Measurements from ENCODE around the gene ASTN2.
A peak's percentile ranks its signal among the peaks of the same experiment; 100 is the strongest.

The ASTN2 gene, protein sequence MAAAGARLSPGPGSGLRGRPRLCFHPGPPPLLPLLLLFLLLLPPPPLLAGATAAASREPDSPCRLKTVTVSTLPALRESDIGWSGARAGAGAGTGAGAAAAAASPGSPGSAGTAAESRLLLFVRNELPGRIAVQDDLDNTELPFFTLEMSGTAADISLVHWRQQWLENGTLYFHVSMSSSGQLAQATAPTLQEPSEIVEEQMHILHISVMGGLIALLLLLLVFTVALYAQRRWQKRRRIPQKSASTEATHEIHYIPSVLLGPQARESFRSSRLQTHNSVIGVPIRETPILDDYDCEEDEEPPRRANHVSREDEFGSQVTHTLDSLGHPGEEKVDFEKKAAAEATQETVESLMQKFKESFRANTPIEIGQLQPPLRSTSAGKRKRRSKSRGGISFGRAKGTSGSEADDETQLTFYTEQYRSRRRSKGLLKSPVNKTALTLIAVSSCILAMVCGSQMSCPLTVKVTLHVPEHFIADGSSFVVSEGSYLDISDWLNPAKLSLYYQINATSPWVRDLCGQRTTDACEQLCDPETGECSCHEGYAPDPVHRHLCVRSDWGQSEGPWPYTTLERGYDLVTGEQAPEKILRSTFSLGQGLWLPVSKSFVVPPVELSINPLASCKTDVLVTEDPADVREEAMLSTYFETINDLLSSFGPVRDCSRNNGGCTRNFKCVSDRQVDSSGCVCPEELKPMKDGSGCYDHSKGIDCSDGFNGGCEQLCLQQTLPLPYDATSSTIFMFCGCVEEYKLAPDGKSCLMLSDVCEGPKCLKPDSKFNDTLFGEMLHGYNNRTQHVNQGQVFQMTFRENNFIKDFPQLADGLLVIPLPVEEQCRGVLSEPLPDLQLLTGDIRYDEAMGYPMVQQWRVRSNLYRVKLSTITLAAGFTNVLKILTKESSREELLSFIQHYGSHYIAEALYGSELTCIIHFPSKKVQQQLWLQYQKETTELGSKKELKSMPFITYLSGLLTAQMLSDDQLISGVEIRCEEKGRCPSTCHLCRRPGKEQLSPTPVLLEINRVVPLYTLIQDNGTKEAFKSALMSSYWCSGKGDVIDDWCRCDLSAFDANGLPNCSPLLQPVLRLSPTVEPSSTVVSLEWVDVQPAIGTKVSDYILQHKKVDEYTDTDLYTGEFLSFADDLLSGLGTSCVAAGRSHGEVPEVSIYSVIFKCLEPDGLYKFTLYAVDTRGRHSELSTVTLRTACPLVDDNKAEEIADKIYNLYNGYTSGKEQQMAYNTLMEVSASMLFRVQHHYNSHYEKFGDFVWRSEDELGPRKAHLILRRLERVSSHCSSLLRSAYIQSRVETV (N-terminal part only)
- total RNA-seq: 8.1 reads per million, percentile 28 among the genes with 10 or more reads in this experiment

- DNase-seq: no peak
Measured at GRCh38 chr9:117414906-117415331, at the start of gene ASTN2. TSS of gene ASTN2 (minus strand) at chr9:117415057. CDS start at chr9:117414938, 119 bp downstream.

DNA sequence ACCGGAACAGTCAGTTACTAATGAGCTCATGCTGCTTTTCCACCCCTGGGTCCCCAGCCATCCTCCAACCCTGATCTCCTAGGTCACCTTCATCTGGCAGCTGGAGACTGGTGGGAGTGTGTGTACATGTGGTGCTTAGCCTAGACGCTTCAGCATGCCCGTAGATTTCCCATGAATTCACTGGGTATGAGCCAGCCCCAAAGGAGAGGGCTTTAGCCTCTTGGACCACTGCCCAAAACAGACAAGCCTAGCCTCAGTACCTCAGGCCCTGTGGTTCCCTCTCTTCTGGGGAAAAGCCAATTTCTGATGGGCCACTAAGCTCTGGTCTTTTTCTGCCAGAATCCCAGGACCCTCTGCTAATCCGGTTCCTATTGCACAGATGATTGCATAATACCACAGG, 48.0 kb upstream of the ASTN2 start:
- no peak for DNase-seq

GRCh38 chr9:117461386-117461785, 46.5 kb upstream of the ASTN2 start:
- DNase-seq: no peak

DNA sequence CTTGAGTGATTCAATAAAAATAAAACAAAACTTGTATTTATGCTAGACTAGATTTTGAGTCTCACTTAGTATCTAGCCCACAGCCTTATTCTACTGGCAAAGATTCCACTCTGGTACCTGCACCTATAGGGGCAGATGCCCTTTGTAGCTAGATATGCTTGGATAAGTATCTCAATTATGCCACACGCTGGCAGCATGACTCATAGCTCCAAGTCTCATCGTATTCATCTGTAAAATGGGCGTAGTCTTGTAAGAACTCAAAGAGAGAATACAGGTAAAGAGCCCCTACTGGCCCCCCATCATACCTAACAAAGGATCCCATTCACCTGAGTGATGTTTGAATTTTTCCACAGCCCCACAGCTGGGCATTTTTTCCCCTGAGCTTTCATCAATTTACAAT, 45.9 kb upstream of the ASTN2 start:
- DNase-seq: no peak

GRCh38 chr9:117459913-117460312, 45.1 kb upstream of the ASTN2 start:
- no peak for DNase-seq

- no peak for DNase-seq
Measured at GRCh38 chr9:117458066-117458465, 43.2 kb upstream of the ASTN2 start.

DNA sequence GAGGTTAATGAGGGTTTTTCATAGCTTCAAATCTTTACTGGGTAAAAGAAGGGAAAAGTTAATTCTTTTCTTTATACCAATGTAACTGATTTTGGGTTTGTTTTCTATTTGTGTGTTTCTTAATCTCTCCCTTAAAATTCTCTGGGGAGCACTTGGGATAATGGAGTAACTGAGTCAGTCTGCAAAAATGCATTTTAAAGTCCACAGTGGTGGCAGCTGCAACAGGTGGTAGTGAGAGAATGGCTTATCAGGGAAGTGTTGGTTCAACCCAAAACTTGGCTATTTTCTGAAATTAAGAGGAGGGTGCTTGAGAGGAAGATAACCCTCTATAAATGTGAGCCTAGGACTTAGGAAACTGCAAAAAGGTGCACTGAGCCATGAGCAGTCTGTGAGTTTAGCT, 39.9 kb upstream of the ASTN2 start:
- no peak for DNase-seq

GRCh38 chr9:117453737-117454136, 38.9 kb upstream of the ASTN2 start:
- DNase-seq: no peak

DNA sequence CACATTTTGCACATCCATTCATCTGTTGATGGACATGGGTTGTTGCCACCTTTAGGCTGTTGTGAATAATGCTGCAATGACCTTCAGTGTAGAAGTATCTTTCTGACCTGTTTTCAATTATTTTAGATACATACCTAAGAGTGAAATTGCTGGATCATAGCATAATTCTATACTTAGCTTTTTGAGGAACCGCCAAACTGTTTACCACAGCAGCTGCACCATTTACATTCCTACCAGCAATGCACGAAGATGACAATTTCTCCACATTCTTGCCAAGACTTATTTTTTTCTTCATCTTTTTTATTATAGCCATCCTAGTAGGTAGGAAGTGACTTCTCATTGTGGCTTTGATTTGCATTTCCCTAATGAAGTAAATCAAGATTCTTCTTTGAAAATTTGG, 36.5 kb upstream of the ASTN2 start:
- DNase-seq: no peak

GRCh38 chr9:117448066-117448465, 33.2 kb upstream of the ASTN2 start:
- DNase-seq: no peak

DNA sequence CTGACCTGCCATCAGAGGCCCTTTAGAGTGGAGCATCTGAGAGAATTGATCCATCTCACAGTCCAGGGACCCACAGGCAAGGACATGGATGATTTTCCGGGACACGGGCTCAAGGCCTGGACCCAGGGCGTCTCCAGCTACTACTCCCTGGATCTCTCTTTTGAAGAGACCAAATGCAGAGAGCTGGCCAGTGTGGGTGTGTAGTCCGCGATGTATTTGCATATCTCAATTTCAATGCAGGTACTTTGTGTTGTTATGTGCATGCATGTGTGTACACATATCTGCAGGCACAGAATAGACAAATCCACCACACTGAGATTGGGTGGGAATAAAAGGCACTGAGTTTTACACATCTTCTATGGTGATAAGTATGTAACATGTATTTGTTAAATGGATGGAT, 30.8 kb upstream of the ASTN2 start:
- DNase-seq: no peak

- DNase-seq: no peak
Measured at GRCh38 chr9:117444501-117444900, 29.6 kb upstream of the ASTN2 start.

DNA sequence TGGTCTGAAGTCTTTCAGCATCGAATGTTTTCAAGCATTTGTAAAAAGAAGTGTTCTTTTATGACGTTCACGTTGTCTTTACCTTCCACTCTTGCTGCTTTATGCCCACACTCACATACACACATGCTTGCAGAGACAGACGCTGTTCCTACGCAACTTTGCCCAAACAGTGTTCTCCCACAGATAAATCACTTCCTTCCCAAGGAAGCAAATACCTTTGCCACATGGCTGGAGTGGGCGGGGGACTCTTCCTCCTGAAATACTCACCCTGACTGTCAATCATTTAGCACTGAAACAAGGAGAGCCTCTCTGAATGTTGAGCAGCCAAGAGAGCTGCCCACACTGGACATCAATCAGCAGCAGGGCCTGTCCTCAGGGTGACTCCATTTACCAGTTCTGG, 22.4 kb upstream of the ASTN2 start:
- DNase-seq: no peak

DNA sequence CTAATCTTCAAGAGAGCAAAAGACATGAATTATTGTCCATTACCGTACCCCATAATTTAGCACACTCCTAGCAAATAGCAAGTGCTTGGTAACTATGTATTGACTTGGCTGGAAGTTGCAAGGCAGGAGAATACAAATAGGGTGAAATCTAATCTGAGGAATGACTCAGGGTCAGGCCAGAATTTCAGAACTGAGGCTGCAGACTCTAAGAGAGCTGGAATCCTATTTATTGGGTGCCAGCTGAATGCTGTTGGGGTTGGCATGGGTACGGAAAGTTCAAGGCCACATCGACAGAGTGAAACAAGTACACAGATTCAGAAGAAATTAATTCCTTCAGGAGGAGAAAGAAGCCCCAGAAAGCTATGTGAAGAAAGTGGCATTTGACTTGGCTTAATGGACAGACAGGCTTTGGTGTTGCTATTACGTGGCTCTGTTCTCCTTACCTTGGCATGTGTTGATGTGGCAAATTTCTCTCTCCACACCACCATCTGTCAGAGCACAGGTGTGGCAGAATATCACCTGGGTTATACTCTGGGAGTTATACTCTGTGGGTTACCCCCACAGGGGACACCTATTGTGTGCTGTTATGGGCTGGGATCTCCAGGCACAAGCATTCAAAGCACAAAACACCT, 20.9 kb upstream of the ASTN2 start:
- no peak for DNase-seq

GRCh38 chr9:117434566-117434965, 19.7 kb upstream of the ASTN2 start:
- no peak for DNase-seq

DNA sequence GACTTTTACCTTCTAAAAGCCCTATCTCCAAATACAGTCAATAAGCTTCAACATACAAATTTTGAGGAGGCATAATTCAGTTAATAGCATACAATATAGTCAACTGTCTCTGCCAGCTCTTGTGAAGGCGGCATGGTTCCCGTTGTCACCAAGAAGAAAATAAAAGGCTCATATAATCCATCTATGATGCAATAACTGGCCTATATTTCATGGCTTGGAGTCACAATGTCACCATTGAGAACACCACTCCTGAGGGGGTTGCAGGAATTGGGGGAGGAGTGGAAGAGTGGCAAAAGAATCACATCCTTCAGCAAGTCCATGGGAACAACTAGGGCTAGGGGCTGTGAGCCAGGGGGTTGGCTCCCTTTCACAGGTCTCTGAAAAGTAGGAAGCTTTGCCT, 16.0 kb upstream of the ASTN2 start:
- no peak for DNase-seq

DNA sequence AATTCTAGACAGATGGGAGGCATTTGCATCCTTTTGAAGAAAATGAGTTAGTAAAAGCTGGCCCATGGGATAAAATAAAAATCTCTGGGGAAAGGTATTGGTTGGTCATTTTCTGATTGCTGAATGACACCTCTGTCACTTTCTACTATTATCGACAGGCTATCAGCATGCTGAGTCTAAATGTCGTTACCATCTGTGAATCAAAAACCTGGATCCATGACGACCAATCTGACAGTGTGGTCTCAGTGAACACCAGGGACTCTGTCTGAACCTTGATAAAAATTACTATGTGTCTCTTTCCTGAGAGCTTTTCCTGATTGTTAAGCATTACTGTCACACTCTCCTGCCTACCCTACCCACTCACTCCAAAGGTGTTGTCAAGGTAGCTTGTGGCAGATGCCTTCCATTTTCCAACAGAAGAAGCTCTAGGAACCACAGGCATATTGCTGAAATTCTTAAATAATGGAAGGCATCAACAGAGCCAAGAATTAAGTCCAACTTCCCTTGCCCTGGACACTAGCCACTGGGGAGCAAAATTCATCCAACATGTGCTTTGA, 12.6 kb upstream of the ASTN2 start:
- DNase-seq: no peak

GRCh38 chr9:117425566-117425965, 10.7 kb upstream of the ASTN2 start:
- DNase-seq: no peak

GRCh38 chr9:117424291-117424690, 9.4 kb upstream of the ASTN2 start:
- no peak for DNase-seq

- DNase-seq: no peak
Measured at GRCh38 chr9:117418111-117418510, 3.3 kb upstream of the ASTN2 start.

DNA sequence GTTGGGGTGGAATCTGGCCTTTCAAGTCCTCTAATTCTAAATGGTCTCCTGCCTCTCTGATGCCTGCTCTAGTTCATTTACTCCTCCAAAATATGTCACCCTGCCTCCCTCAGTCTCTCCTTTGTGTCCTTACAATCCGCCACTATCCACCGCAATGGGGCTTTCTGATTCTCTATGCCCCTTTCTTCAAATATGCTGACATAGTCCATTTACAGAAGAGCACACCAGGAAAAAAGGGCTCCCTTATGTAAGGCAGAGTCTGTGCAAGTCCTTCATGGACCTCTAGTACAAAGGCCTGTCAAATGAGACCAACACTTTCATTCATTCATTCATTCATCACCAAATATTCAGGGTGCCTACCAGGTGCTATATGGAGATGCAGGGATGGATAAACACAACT, 2.0 kb upstream of the ASTN2 start:
- no peak for DNase-seq

DNA sequence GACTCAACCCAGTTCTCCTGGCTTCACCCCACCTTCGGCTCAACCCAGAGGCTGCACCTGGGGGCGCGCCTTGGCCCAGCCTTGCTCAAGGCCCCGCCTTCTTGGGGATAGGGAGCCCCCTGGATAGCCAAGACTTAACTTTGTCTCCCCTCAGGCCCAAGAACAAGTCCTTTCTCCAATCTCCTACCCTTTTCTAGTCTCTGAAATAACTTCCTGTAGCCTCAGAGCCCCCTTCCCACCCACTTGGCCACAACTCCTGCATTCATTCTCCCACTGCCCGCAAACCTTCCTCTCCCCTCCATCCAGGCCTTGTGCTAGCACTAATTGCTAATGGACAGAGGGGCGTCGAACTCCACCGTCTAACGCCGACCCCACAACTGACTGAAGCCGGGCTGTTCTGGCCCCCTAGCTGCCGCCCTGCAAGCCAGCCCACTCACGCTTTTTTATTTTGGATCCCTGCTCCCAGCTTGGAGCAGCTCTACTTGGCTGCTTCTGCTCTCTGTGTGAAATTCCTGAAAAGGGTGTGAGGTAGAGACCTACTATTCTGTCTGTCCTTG, 579 bp upstream of the ASTN2 start:
- DNase-seq: no peak

Data from effector CD4-positive, alpha-beta T cell (primary cell).